Liver (tissue), 9 donors: ENCODE results near the gene CC2D2A. TPM values are rescaled to one million over a fixed set of nuclear protein-coding genes. Genes with fewer than 3 reads are reported as not detected.
"Not testable (repeated sequence)": the region's sequence is repeated elsewhere in the genome, so short reads cannot be mapped to it uniquely, and the experiment has no call there.

ENCODE experiments used
- DNase-seq: peaks from one replicate; pipeline ENCODE4 v3.0.0-alpha.2; 2017; ENCODE audit warnings: low spot score
- H3K27ac ChIP-seq, 2 donors: one replicate each; pipeline ENCODE4 v1.7.0; 2013; ENCODE audit warnings: inconsistent platforms in 2 of 2, low read length in 2 of 2, control low read depth in 1 of 2, low read depth in 1 of 2, mild to moderate bottlenecking in 1 of 2
- H3K27me3 ChIP-seq, 4 donors: one replicate each; pipeline versions ENCODE4 v1.6.1 to v1.7.0; 2013; ENCODE audit warnings: low read length in 3 of 4, inconsistent platforms in 1 of 4, mild to moderate bottlenecking in 1 of 4, moderate library complexity in 1 of 4; ENCODE audit not compliant: control insufficient read depth in 4 of 4, insufficient read depth in 4 of 4
- H3K36me3 ChIP-seq, 4 donors: one replicate each; pipeline versions ENCODE4 v1.6.1 to v1.7.0; 2013; ENCODE audit warnings: low read length in 3 of 4, mild to moderate bottlenecking in 3 of 4, low read depth in 1 of 4, moderate library complexity in 1 of 4; ENCODE audit not compliant: control insufficient read depth in 4 of 4, insufficient read depth in 3 of 4
- H3K4me1 ChIP-seq, 4 donors: one replicate each; pipeline versions ENCODE4 v1.6.1 to v1.7.0; 2013; ENCODE audit warnings: low read length in 3 of 4, mild to moderate bottlenecking in 3 of 4, moderate library complexity in 1 of 4; ENCODE audit not compliant: control insufficient read depth in 4 of 4, insufficient read depth in 4 of 4
- H3K4me3 ChIP-seq, 3 donors: one replicate each; pipeline versions ENCODE4 v1.6.1 to v1.7.0; 2013; ENCODE audit warnings: low read length in 3 of 3, control low read depth in 1 of 3, low read depth in 1 of 3, mild to moderate bottlenecking in 1 of 3
- H3K9ac ChIP-seq, 2 donors: one replicate each; pipeline ENCODE4 v1.7.0; 2013; ENCODE audit warnings: low read length in 2 of 2, mild to moderate bottlenecking in 2 of 2, moderate library complexity in 2 of 2, control low read depth in 1 of 2, low read depth in 1 of 2
- H3K9me3 ChIP-seq, 4 donors: one replicate each; pipeline versions ENCODE4 v1.6.1 to v1.7.0; 2013; ENCODE audit warnings: low read length in 3 of 4; ENCODE audit not compliant: control insufficient read depth in 4 of 4
- ATF3 ChIP-seq: IDR thresholded peaks from 2 replicates; pipeline ENCODE4 v1.6.1; 2016; ENCODE audit warnings: antibody characterized with exemption
- CTCF ChIP-seq: fragments of 150-350 bp; IDR thresholded peaks from 2 replicates; pipeline ENCODE4 v1.5.1; 2017; ENCODE audit warnings: improper control_type of control experiment, low read depth, low read length; ENCODE audit not compliant: missing input control
- EGR1 ChIP-seq, 2 donors: IDR thresholded peaks; 2 replicates each; pipeline ENCODE4 v1.6.1; 2016 to 2018; ENCODE audit warnings: antibody characterized with exemption in 2 of 2, low read depth in 2 of 2
- FOXA1 ChIP-seq: IDR thresholded peaks from 2 replicates; pipeline ENCODE4 v1.6.1; 2016; ENCODE audit warnings: antibody characterized with exemption
- FOXA2 ChIP-seq: IDR thresholded peaks from 2 replicates; pipeline ENCODE4 v1.6.1; 2016; ENCODE audit warnings: antibody characterized with exemption
- GABPA ChIP-seq, 2 donors: IDR thresholded peaks in 1 of 2; conservative IDR thresholded peaks in 1 of 2; 2 replicates each; pipeline ENCODE4 v1.6.1; 2016; ENCODE audit warnings: antibody characterized with exemption in 2 of 2, mild to moderate bottlenecking in 1 of 2, moderate library complexity in 1 of 2
- HNF4A ChIP-seq, 2 donors: conservative IDR thresholded peaks; 2 replicates each; pipeline ENCODE4 v1.6.1; 2016; ENCODE audit warnings: antibody characterized with exemption in 2 of 2, mild to moderate bottlenecking in 2 of 2
- HNF4G ChIP-seq: IDR thresholded peaks from 2 replicates; pipeline ENCODE4 v1.6.1; 2016; ENCODE audit warnings: antibody characterized with exemption
- JUND ChIP-seq, 2 donors: IDR thresholded peaks; 2 replicates each; pipeline ENCODE4 v1.6.1; 2016; ENCODE audit warnings: antibody characterized with exemption in 2 of 2
- MAX ChIP-seq: IDR thresholded peaks from 2 replicates; pipeline ENCODE4 v1.6.1; 2016; ENCODE audit warnings: antibody characterized with exemption
- NR2F2 ChIP-seq: IDR thresholded peaks from 2 replicates; pipeline ENCODE4 v1.6.1; 2016; ENCODE audit warnings: antibody characterized with exemption
- RAD21 ChIP-seq, 2 donors: IDR thresholded peaks; 2 replicates each; pipeline ENCODE4 v1.6.1; 2016; ENCODE audit warnings: antibody characterized with exemption in 2 of 2, mild to moderate bottlenecking in 2 of 2
- REST ChIP-seq: IDR thresholded peaks from 2 replicates; pipeline ENCODE4 v1.6.1; 2016; ENCODE audit warnings: antibody characterized with exemption, mild to moderate bottlenecking
- RXRA ChIP-seq, 2 donors: IDR thresholded peaks; 2 replicates each; pipeline ENCODE4 v1.6.1; 2017 to 2018; ENCODE audit warnings: antibody characterized with exemption in 2 of 2, mild to moderate bottlenecking in 1 of 2
- SP1 ChIP-seq: IDR thresholded peaks from 2 replicates; pipeline ENCODE4 v1.6.1; 2018; ENCODE audit warnings: antibody characterized with exemption, mild to moderate bottlenecking
- TAF1 ChIP-seq: conservative IDR thresholded peaks from 2 replicates; pipeline ENCODE4 v1.6.1; 2016; ENCODE audit warnings: antibody characterized with exemption, mild to moderate bottlenecking
- YY1 ChIP-seq: IDR thresholded peaks from 2 replicates; pipeline ENCODE4 v1.6.1; 2016; ENCODE audit warnings: antibody characterized with exemption, mild to moderate bottlenecking
- ZBTB33 ChIP-seq: IDR thresholded peaks from 2 replicates; pipeline ENCODE4 v1.6.1; 2016; ENCODE audit warnings: antibody characterized with exemption
- WGBS: extraction: QIAGEN DNeasy Blood & Tissue Kit; methylation state at CpG from one replicate; pipeline ENCODE4 v1.1.7; 2013; 5-methylcytosine and 5-hydroxymethylcytosine counted together
- polyA plus RNA-seq, 2 donors: library from polyadenylated mRNA; stranded (reverse) in 1 of 2; unstranded in 1 of 2; fragments of 200-250 nt in 1 of 2; fragments of >200 nt in 1 of 2; fragmentation: Nextera tagmentation in 1 of 2; extraction: Ambion mirVana in 1 of 2; gene quantifications; one replicate each; pipeline versions ENCODE4 v1.2.1 to v1.2.3, GENCODE V29; 2013 to 2015
- total RNA-seq, 2 donors: library from RNA; depleted of rRNA; stranded (reverse); fragments of >200 nt; gene quantifications; one replicate each; pipeline ENCODE4 v1.2.3, GENCODE V29; 2014
- donor health status: healthy.
- donor health status: healthy.
- donor health status: healthy.
- donor health status: healthy.
- donor health status: healthy.

Gene CC2D2A
- total and polyA plus RNA-seq, 4 donors = 2.3 to 3.8 (median 2.9) TPM

GRCh38 chr4:15612136-15612535 lies 142.5 kb downstream of the CC2D2A start:
- H3K27ac ChIP-seq = no peak overlapping the region
- WGBS = over 99% methylated on average over 2 of the region's 2 CpGs
- TF ChIP-seq CTCF (no peak), TAF1 (no peak), GABPA (IDR thresholded peaks at IDR 0.05 in 1 of 2, conservative IDR thresholded peaks at IDR 0.05 in 1 of 2) (no peak), YY1 (no peak), RXRA (IDR thresholded peaks at IDR 0.05) (no peak), REST (no peak), JUND (IDR thresholded peaks at IDR 0.05) (no peak), MAX (no peak), ZBTB33 (no peak), EGR1 (IDR thresholded peaks at IDR 0.05; ENCODE audit: low read depth in 2 of 2) (no peak), FOXA2 (no peak), SP1 (no peak), NR2F2 (no peak), HNF4G (no peak), FOXA1 (no peak), ATF3 (no peak), RAD21 (IDR thresholded peaks at IDR 0.05) (no peak), HNF4A (conservative IDR thresholded peaks at IDR 0.05) (no peak)
- DNase-seq = no peak
- H3K4me1 ChIP-seq = no peaks in the 10 kb centered on the region
- H3K9ac ChIP-seq = no peak overlapping the region
- H3K36me3 ChIP-seq = peaks cover 2 to 11% (median 5%) of the 10 kb centered on the region in 4 donors
- H3K9me3 ChIP-seq = no peaks in the 10 kb centered on the region
- no peak overlapping the region for H3K4me3 ChIP-seq
- no peaks in the 10 kb centered on the region for H3K27me3 ChIP-seq

GRCh38 chr4:15614891-15615290 lies 145.2 kb downstream of the CC2D2A start:
- not testable (repeated sequence) for H3K27me3 ChIP-seq, H3K9me3 ChIP-seq, H3K4me1 ChIP-seq, H3K9ac ChIP-seq, H3K4me3 ChIP-seq, H3K27ac ChIP-seq, DNase-seq
- H3K36me3 ChIP-seq = peaks cover 5 to 14% (median 11%) of the 10 kb centered on the region in 4 donors
- WGBS = 96% methylated on average over 24 of the region's 24 CpGs

- WGBS = 96% methylated on average over 5 of the region's 5 CpGs
- H3K9ac ChIP-seq, H3K4me1 ChIP-seq, DNase-seq, H3K4me3 ChIP-seq, H3K27me3 ChIP-seq, H3K27ac ChIP-seq: not testable (repeated sequence)
- peaks cover 0 to 10% (median 3%) of the 10 kb centered on the region in 4 donors for H3K9me3 ChIP-seq
- peaks cover 2 to 15% (median 11%) of the 10 kb centered on the region in 4 donors for H3K36me3 ChIP-seq
Observed at GRCh38 chr4:15617407-15617806, 147.7 kb downstream of the CC2D2A start.
